GM18870 (cell line): ENCODE results near the gene ARHGEF7.

Experiments
- ATAC-seq: cut with Tn5 transposase; IDR thresholded peaks from one replicate; pipeline ENCODE4 v1.9.1; 2021; ENCODE audit warnings: moderate library complexity; ENCODE audit not compliant: unreplicated experiment

Gene ARHGEF7

DNA sequence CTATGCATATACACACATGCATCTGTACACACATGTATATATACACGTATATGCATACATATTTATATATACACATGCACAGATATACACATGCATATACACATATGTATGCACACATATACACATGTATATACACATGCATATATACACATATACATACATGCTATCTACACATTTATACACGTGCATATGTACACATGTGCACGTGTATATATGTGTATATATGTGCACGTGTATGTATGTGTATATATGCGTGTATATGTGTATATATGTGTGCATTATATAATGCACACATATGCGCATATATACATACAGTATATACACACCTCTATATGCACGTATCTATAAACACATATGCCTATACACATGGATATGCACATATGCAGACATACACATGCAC lies 17.8 kb downstream of the ARHGEF7 start:
- no peak for ATAC-seq

DNA sequence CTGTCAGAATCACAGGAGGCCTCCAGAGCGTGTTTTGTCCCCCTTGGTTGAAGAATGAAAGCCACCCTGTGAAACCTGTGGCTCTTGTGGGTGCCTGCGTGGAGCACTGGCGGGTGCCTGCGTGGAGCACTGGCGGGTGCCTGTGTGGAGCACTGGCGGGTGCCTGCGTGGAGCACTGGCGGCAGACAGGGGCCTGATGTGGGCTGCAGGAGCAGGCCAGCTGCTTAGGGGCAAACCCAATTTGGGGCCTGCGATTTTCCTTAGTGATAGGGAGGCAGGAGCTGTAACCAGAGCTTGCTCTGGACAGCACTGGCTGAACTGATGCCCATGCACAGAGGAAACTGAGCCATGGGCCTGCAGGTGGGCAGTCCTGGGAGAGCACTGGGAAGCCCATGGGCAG lies 24.3 kb downstream of the ARHGEF7 start:
- ATAC-seq: no peak

DNA sequence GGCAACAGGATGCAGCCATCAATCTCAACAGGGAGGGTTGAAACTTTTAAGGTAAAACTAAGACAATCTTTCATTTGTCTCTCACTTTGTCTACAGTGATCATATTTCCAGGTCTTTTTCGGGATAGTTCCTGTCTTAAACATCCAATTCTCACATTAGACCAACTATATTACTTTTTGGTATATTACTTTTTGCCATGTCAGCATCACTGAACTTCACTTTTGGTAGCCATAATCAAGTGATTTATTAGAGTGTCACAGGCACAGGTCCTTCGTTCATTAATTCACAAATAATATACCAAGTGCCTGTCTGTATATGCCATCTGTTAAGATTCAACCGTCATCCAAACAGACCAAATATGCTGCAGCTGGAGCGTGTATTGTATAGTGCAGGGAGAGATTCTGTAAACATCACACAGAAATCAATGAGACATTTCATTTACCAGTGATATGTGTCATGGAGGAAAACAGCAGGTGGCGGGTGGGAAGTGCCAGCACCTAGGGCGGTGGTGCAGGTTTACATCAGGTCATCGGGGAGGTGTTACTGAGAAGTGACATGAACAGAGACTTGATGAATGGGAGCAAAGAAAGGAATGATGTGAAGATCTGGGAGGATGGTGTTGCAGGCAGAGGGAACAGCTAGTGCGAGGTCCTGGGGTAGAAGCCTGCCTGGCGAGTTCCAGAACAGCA lies 24.9 kb downstream of the ARHGEF7 start:
- ATAC-seq: no peak

DNA sequence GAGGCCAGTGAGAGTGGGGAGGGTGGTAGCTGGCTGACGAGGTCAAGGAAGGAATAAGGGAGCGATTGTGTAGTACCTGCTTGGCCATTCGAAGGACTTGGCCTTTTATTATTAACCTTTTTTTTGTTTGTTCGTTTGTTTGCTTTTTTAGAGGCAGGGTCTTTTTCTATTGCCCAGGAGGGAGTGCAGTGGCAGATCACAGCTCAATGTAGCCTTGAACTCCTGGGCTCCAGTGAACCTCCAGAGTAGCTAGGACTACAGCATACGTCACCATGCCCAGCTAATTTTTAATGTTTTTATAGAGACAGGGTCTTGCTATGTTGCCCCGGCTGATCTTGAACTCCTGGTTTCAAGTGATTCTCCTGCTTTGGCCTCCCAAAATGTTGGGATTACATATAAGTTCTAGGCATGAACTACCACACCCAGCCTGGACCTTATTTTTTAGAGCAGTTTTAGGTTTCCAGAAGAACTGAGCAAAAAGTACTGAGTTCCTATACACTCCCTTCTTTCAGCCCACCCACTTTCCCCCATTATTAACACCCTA lies 25.5 kb downstream of the ARHGEF7 start:
- ATAC-seq: no peak

DNA sequence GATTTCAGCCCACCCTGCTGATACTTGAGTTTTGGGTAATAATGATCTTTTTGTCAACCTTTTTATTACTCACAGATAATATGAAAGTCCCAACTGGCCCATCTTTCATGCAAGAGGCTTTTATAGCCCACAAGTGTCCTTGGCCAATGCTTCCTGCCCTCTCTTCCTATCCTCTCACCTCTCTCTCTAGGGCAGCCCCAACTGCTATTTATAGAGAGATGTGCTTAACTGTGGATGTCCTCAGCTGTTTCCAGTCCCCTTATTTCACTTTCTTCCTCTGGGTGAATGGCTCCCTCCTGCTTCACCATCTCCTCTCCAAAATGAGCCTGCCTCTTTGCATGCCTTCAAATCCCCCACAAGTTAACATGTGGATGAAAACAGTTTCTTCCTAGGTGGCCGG lies 27.4 kb downstream of the ARHGEF7 start:
- no peak for ATAC-seq

DNA sequence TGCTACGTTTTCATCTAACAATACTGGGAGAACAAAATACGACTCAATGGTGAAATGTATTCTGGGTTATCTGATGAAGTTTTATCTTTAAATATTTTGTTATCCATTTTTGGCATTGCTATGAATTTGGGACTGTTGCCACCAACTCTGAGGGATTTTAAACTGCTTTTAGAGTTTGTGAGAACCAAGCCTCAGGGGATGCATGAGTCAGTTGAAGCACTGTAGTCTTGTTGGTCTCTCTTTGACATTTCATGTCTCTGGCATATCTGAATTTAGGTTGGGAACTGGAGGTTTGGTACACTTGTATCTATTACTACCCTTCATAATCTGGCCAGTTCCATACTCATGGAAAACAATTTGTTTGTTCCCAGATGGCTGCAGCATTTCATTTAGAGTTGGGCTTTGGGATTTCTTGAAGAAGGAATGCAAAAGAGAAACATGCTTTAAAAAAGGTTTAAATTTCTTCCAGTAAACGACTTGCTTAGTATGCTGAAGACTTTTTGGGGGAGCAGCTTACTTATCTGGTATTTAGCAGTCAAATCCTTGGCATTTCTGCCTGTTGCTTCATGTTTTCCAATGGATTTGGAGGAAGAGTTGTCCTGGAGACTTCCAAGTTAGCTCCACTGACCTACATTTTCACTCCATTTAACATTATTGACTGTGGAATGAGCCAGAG lies 28.9 kb downstream of the ARHGEF7 start:
- ATAC-seq: no peak

DNA sequence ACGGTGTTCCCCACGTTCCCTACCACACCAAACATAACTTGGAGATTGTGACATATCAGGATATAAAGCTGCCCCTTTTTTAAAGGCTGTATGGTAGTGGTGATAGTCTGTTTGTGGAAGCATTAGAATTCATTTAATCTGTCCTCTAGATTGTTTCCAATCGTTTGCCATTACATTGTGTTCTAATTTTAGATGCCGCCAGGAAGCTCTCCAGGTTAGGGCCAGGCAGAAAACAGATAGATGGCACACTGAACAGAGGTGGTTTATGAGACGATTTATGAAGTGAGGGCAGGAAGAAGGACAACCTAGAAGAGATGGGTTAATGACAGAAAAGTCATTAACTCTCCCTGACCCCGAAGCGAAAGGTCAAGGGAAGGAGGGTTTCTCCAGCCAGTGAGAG lies 30.0 kb downstream of the ARHGEF7 start:
- no peak for ATAC-seq

DNA sequence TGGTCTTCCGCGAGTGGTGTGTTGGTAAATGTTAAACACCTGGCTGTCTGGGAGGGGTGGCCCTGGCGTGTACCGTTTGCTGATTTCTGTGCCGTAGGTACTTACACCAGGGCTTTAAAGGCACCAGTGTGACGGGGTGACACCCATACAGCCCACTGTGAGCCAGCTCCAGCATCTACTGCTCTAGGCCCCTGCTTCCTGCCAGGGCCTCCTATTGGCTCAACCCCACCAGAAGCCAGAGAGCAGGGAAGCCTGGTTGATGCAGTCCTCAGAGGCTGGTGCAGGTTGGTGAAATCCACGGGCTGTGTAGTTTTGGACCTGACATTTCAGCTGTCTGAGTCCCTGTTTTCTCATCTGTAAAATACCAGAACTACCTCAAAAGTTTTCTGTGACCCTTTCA lies 30.4 kb downstream of the ARHGEF7 start:
- ATAC-seq: no peak

DNA sequence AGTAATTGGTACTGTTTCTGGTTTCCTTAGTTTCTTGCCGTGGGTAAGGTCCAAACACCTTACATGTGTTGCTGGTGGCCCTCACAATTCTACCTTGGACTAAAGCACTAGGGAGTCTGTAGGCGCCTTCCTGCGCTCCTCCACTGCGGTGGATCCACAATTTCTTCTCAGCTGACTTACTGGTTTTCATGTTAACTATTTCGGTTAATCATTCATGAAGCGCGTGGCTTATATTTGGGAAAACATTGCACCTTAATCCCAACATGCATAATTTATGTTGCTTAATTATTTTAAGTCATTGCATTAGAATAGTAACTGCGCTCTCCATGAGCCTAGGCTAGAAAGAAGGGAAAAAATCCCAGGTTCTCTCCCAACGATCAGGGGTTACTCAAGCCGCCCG lies 37.7 kb downstream of the ARHGEF7 start:
- no peak for ATAC-seq

DNA sequence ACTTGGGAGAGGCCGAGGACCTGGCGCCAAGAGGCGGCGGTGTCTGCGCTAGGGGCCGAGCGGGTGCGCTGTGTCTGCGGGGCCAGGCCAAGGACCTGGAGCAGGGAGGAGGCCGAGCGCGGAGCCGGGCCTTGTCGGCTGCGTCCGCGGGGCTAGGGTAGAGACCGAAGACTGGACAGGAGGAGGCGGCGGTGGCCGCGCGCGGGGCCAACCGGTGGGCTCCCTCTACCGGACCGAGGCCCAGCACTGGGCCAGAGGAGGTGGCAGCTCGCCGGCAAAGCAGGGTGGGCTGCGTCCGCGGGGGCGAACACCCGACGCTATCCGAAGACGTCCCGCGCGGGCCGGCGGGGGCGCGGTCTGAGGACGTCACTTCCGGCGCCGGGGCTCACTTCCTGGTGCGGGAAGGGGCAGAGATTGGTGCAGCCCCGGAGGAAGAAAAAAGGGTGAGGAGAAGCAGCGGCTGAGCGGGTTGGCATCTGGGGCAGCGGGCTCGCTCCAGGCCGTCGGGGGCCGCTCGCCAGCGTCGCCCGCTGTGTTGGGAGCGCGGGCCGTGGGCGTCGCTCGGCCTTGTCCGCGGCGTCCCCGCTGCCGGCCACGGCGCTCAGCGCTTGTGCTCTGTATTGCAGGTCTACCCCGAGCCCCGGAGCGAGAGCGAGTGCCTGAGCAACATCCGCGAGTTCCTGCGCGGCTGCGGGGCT lies 38.3 kb downstream of the ARHGEF7 start:
- peak; percentile 82 for ATAC-seq

DNA sequence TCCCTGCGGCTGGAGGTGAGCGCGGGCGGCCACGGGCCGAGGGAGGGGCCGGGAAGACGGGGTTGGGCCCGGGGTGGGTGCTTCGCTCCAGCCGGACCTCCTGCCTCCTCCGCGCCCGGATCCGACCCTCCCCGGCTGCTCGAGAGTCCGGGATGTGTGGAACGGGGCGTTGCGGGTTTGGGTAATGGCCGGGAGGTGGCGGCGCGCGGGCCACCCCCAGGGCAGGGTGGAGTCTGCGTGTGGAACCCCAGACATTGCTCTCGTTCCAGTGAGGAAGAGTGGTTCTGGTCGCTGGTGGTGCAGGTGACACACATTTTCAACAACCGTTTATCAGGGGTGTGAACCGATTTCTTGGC lies 38.8 kb downstream of the ARHGEF7 start:
- peak; percentile 45 for ATAC-seq

DNA sequence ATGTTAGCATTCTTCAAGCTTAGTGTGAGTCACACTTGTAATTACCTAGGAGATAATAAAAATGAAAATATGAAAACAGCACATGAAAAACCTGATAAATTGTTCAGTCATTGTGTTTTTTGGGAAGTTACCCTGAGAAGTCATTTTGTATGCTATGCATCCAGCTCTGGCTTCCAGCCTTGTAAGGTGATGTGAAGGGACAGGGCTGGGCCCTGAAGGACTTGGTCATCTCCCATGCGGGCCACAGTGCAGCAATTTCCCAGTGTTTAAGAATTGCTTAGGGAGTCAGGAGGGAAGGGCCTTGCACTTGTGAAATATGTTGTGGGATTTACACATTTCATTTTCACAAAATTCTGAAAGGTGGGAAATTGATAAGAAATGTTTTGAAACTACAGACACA lies 41.3 kb downstream of the ARHGEF7 start:
- ATAC-seq: no peak

DNA sequence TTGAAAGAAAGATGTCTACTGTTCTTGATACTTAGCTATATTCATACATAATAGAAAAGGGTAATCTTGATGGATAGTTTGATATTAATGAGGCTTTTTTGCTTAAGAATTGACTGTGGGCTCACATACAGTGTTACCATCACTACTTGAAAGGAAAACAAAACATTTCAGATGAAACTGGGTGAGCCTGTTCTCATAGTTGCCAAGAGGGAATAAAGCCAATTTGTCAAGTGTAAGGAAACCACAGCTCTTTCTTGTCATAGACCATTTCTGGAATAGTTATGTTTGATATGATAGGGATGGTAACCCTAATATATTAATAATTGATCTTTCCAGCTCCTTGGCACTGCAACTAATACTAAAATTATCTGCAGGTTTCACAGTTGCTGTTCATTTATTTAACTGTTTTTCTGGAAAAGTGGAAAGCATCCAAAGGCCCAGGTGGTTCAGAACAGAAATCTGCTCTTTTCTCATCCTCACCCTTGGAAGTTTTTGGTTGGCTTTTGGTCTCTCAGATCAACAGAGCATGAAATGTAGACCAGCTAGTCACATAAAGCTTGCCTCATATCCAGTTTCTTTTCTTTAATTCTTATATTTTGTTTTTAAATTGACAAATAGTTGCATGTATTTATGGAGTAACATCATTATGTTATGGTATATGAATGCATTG lies 43.2 kb downstream of the ARHGEF7 start:
- no peak for ATAC-seq

DNA sequence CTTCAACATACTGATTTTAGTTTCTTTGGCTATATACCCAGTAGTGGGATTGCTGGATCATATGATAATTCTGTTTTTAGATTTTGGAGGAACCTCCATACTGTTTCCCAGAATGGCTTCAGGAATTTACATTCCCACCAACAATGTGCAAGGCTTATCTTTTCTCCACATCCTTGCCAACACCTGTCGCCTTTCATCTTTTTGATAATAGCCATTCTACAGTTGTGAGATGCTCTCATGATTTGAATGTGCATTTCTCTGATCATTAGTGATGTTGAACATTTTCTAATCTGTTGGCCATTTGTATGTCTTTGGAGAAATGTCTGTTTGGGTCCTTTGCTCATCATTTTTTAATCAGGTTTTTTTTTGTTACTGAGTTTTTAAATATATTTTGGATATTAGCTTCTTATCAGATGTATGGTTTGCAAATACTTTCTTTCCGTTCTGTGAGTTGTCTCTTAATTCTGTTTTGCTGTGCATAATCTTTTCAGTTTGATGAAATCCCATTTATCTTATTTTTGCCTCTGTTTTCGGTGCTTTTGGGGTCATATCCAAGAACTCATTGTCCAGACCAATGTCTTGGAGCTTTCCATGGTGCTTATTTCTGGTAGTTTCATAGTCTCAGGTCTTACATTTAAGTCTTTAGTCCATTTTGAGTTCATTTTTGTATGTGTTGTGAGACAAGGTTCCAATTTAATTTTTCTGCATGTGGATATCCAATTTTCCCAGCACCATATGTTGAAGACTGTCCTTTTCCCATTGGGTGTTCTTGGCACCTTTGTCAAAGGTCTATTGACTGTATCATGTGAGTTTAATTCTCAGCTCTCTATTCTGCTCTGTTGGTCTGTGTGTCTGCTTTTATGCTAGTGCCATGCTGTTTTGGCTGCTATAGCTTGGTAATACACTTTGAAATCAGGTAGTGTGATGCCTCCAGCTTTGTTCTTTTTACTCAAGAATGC lies 44.5 kb downstream of the ARHGEF7 start:
- no peak for ATAC-seq

DNA sequence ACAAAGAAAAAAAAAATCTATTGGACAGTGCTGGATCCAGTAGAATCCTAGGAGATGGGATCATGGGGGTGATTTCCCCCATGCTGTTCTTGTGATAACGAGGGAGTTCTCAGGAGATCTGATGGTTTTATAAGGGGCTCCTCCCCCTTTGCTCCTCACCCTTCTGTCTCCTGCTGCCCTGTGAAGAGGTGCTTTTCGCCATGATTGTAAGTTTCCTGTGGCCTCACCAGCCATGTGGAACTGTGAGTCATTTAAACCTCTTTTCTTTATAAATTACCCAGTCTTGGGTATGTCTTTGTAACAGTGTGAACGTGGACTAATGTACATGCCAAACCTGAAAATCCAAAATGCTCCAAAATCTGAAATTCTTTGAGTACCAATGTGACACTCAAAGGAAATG lies 45.5 kb downstream of the ARHGEF7 start:
- no peak for ATAC-seq

DNA sequence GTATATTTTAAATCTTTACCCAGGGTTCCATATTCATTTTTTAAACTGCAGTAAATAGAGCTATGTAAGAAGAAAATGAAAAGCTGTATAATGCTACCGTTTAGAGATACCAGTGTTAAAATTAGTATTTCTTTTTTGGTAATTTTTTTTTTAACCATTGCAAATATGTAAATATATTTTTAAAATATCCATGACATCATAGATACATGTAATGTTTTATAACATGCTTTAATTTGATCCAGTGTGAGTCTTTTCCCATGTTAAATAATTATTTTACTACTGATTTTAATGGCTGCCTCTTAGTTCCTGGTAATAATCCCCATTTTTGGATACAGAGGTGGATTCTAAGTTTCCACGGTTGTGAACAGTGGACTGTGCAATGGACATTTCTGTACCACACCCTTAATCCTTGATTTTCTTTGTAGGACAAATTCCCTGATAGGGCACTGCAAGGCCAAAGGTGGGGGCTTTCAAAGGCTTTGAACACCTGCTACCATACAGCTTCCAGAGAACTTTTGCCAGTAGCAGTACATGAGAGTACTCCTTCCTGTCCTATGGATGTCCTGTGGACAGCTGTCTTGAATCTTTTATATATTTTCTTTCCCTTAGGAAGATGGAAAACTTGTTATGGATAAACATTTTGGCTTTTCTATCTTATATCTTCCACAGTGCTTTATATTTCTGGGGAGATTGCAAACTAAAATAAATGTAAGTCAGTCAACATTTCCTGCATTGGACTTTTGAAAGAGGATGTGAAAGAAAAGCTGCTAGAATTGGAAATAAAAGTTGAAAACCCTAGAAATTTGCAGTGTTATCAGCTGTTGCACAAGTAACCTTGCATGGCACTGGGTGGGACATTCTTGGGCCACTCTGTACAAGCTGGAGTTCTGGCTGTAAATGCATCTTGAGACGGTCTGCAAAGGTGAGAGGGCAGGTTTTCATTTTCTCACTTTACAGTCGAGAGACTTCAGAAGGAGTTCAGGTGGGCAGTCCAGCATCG lies 46.8 kb downstream of the ARHGEF7 start:
- ATAC-seq: peak; percentile 34

DNA sequence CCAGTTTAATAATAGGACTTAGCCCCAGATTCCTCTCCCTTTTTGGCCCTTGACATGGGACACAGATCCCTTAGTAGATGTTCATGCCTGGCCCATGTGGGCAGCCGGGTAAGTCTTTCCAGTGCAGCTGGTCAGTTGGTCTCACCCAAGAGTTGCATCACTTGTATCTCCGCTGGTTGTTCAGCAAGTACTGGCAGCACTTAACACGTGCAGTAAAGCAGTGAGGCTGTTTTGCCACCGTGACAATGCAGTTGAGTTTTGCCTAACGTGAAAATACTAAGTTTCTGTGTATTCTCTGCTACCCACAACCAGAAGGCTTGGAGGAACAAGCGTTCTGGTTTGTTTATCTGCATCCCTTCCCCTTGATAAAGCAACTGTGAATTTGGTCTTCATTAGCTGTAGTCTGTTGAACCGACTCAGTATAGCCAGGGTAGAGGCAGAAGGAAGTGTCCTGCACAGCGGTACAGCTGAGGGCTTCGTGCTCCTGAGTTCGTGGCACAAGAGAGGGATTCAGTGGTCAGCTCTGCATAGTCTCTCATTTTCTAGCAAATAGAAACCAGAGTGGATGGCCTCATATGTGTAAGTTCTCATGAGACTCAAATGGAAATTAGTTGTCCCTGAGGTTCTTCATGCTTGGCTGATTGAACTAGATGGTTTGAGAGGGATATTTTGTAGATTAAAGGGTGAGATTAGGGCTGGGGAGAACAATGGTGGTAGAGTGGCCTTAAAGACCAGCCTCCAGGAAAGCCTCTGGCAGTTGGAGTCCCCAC lies 50.3 kb downstream of the ARHGEF7 start:
- ATAC-seq: peak; percentile 41

DNA sequence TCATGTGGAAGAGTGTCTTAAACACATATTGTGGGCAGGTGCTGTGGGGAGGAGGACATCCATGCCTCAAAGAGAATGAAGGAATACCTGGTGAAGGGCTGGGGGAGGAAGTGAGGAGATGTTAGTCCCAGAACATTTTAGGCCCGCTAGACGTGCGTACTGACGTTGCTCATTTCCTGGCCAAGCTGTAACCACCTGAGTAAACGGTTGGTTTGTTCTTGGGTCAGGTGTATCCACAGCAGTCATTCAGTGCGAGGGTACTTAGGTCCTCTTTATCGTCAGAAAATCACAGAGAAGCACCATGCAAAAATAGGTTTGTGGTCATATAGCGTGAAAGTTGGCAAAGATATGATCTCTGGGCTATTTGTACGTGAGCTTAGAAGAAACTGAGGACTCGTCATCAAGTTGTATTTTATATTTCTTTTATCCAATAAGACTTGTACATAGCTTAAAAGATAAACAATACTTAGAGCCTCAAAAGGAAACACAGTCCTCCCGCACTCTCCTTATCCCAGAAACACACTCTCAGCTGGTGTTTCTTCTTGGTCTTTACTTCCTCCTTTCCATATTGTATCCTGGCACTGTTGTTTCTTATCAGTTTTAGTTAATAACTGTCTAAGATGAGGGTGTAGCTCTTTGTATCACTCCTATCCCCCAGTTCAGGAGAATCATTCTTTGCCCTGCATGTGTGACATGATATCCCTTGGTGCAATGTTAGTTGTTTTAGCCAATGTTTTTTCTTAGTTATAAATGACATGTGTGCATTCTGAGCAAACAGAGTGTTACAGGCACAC lies 52.0 kb downstream of the ARHGEF7 start:
- no peak for ATAC-seq
